GM19193 (cell line): ENCODE results near the gene ADPRH.

Experiments
- POLR2A ChIP-seq: IDR thresholded peaks from 4 replicates; pipeline ENCODE4 v1.6.1; 2011; ENCODE audit not compliant: insufficient read depth, insufficient read length; ENCODE audit errors: extremely low read depth

ADPRH gene

GRCh38 chr3:119608405-119609000 is 29.2 kb downstream of the ADPRH start:
- no peak for TF ChIP-seq POLR2A

- no peak for TF ChIP-seq POLR2A
Measured at GRCh38 chr3:119609301-119609700, 30.0 kb downstream of the ADPRH start.

- TF ChIP-seq POLR2A = no peak
Measured at GRCh38 chr3:119611664-119612063, 32.4 kb downstream of the ADPRH start.

GRCh38 chr3:119613201-119613600 is 33.9 kb downstream of the ADPRH start:
- TF ChIP-seq POLR2A = no peak

GRCh38 chr3:119613872-119614271 is 34.6 kb downstream of the ADPRH start:
- no peak for TF ChIP-seq POLR2A

GRCh38 chr3:119616056-119616455 is 36.8 kb downstream of the ADPRH start:
- no peak for TF ChIP-seq POLR2A

GRCh38 chr3:119619094-119619493 is 39.8 kb downstream of the ADPRH start:
- no peak for TF ChIP-seq POLR2A

GRCh38 chr3:119620899-119621298 is 41.6 kb downstream of the ADPRH start:
- TF ChIP-seq POLR2A = no peak

- no peak for TF ChIP-seq POLR2A
Measured at GRCh38 chr3:119624002-119624720, 44.9 kb downstream of the ADPRH start.

GRCh38 chr3:119625451-119626153 is 46.3 kb downstream of the ADPRH start:
- no peak for TF ChIP-seq POLR2A

GRCh38 chr3:119626196-119626595 is 46.9 kb downstream of the ADPRH start:
- TF ChIP-seq POLR2A = no peak

- no peak for TF ChIP-seq POLR2A
Measured at GRCh38 chr3:119627461-119627860, 48.2 kb downstream of the ADPRH start.

GRCh38 chr3:119628390-119628789 is 49.1 kb downstream of the ADPRH start:
- TF ChIP-seq POLR2A = peak; percentile 21

- TF ChIP-seq POLR2A = no peak
Measured at GRCh38 chr3:119628816-119629445, 49.6 kb downstream of the ADPRH start.

GRCh38 chr3:119630128-119630879 is 51.0 kb downstream of the ADPRH start:
- TF ChIP-seq POLR2A = peak; percentile 2
